Activated naive CD4-positive, alpha-beta T cell treated with anti-CD3 and anti-CD28 coated beads, Interleukin-2, amount 50 U/mL, for 24 hours (primary cell): ENCODE measurements around the gene AIFM1.

Source experiments
- H3K27ac Mint-ChIP-seq: one replicate; pipeline ENCODE4 v1.8.0; 2021; ENCODE audit warnings: mild to moderate bottlenecking, mixed read lengths
- H3K27me3 Mint-ChIP-seq: one replicate; pipeline ENCODE4 v1.8.0; 2021; ENCODE audit warnings: mixed read lengths
- H3K36me3 Mint-ChIP-seq: one replicate; pipeline ENCODE4 v1.8.0; 2021; ENCODE audit warnings: mixed read lengths
- H3K4me1 Mint-ChIP-seq: one replicate; pipeline ENCODE4 v1.8.0; 2021; ENCODE audit warnings: mixed read lengths
- H3K4me3 Mint-ChIP-seq: one replicate; pipeline ENCODE4 v1.8.0; 2021; ENCODE audit warnings: mild to moderate bottlenecking, mixed read lengths
- H3K9me3 Mint-ChIP-seq: one replicate; pipeline ENCODE4 v1.8.0; 2021; ENCODE audit warnings: mixed read lengths

Gene AIFM1

GRCh38 chrX:130145123-130145522 is 20.5 kb downstream of the AIFM1 start:
- Mint-ChIP-seq H3K9me3 (no peaks in the 10 kb centered on the region), H3K36me3 (peaks cover 10% of the 10 kb centered on the region), H3K27me3 (no peaks in the 10 kb centered on the region), H3K27ac (no peak overlapping the region), H3K4me1 (no peaks in the 10 kb centered on the region), H3K4me3 (no peak overlapping the region)

- H3K4me3 Mint-ChIP-seq, result no peak overlapping the region
- peaks cover 10% of the 10 kb centered on the region for H3K36me3 Mint-ChIP-seq
- H3K9me3 Mint-ChIP-seq, result no peaks in the 10 kb centered on the region
- H3K27me3 Mint-ChIP-seq, result no peaks in the 10 kb centered on the region
- H3K4me1 Mint-ChIP-seq, result no peaks in the 10 kb centered on the region
- no peak overlapping the region for H3K27ac Mint-ChIP-seq
Measured at GRCh38 chrX:130144509-130144908, 21.1 kb downstream of the AIFM1 start.

GRCh38 chrX:130139474-130140201 is 26.0 kb downstream of the AIFM1 start:
- H3K27me3 Mint-ChIP-seq, result no peaks in the 10 kb centered on the region
- no peaks in the 10 kb centered on the region for H3K9me3 Mint-ChIP-seq
- H3K27ac Mint-ChIP-seq, result no peak overlapping the region
- H3K4me1 Mint-ChIP-seq, result no peaks in the 10 kb centered on the region
- H3K36me3 Mint-ChIP-seq, result peaks cover 11% of the 10 kb centered on the region
- no peak overlapping the region for H3K4me3 Mint-ChIP-seq

GRCh38 chrX:130136961-130137360 is 28.7 kb downstream of the AIFM1 start:
- Mint-ChIP-seq H3K4me1 (no peaks in the 10 kb centered on the region), H3K36me3 (peaks cover 4% of the 10 kb centered on the region), H3K9me3 (no peaks in the 10 kb centered on the region), H3K4me3 (no peak overlapping the region), H3K27ac (no peak overlapping the region), H3K27me3 (no peaks in the 10 kb centered on the region)

GRCh38 chrX:130136496-130136895 is 29.1 kb downstream of the AIFM1 start:
- no peaks in the 10 kb centered on the region for H3K9me3 Mint-ChIP-seq
- H3K27ac Mint-ChIP-seq, result no peak overlapping the region
- no peaks in the 10 kb centered on the region for H3K27me3 Mint-ChIP-seq
- peaks cover 2% of the 10 kb centered on the region for H3K36me3 Mint-ChIP-seq
- H3K4me3 Mint-ChIP-seq, result no peak overlapping the region
- no peaks in the 10 kb centered on the region for H3K4me1 Mint-ChIP-seq

GRCh38 chrX:130130990-130131389 is 34.7 kb downstream of the AIFM1 start:
- H3K9me3 Mint-ChIP-seq, result no peaks in the 10 kb centered on the region
- no peak overlapping the region for H3K4me3 Mint-ChIP-seq
- peaks cover 2% of the 10 kb centered on the region for H3K36me3 Mint-ChIP-seq

GRCh38 chrX:130125091-130125874 is 40.4 kb downstream of the AIFM1 start:
- Mint-ChIP-seq H3K27ac (no peak overlapping the region), H3K4me3 (no peak overlapping the region), H3K27me3 (no peaks in the 10 kb centered on the region), H3K9me3 (no peaks in the 10 kb centered on the region), H3K36me3 (peaks cover 4% of the 10 kb centered on the region), H3K4me1 (peaks cover under 1% of the 10 kb centered on the region)

More at GRCh38 chrX:130130990-130131389, 34.7 kb downstream of the AIFM1 start:
- Mint-ChIP-seq H3K4me1 (no peaks in the 10 kb centered on the region), H3K27me3 (no peaks in the 10 kb centered on the region), H3K27ac (no peak overlapping the region)

- Mint-ChIP-seq H3K9me3 (no peaks in the 10 kb centered on the region), H3K4me3 (no peak overlapping the region), H3K27ac (no peak overlapping the region), H3K27me3 (no peaks in the 10 kb centered on the region), H3K36me3 (peaks cover 4% of the 10 kb centered on the region), H3K4me1 (peaks cover 4% of the 10 kb centered on the region)
Measured at GRCh38 chrX:130124577-130124976, 41.1 kb downstream of the AIFM1 start.

GRCh38 chrX:130121505-130121800 is 44.2 kb downstream of the AIFM1 start:
- H3K27ac Mint-ChIP-seq, result no peak overlapping the region
- H3K4me3 Mint-ChIP-seq, result peak overlapping the region; percentile 59

GRCh38 chrX:130120746-130121504 is 44.7 kb downstream of the AIFM1 start:
- peak overlapping the region; percentile 59 for H3K4me3 Mint-ChIP-seq
- no peak overlapping the region for H3K27ac Mint-ChIP-seq
- peaks cover 2% of the 10 kb centered on the region for H3K36me3 Mint-ChIP-seq
- H3K27me3 Mint-ChIP-seq, result no peaks in the 10 kb centered on the region
- no peaks in the 10 kb centered on the region for H3K9me3 Mint-ChIP-seq
- H3K4me1 Mint-ChIP-seq, result peaks cover 7% of the 10 kb centered on the region

More at GRCh38 chrX:130121505-130121800, 44.2 kb downstream of the AIFM1 start:
- Mint-ChIP-seq H3K4me1 (peaks cover 7% of the 10 kb centered on the region), H3K36me3 (peaks cover 2% of the 10 kb centered on the region), H3K27me3 (no peaks in the 10 kb centered on the region), H3K9me3 (no peaks in the 10 kb centered on the region)

- Mint-ChIP-seq H3K4me1 (peaks cover 7% of the 10 kb centered on the region), H3K27ac (no peak overlapping the region), H3K9me3 (no peaks in the 10 kb centered on the region), H3K27me3 (no peaks in the 10 kb centered on the region), H3K4me3 (peak overlapping the region; percentile 59), H3K36me3 (peaks cover 2% of the 10 kb centered on the region)
Measured at GRCh38 chrX:130120321-130120731, 45.3 kb downstream of the AIFM1 start.

- no peak overlapping the region for H3K4me3 Mint-ChIP-seq
- H3K36me3 Mint-ChIP-seq, result peaks cover 2% of the 10 kb centered on the region
- H3K27me3 Mint-ChIP-seq, result no peaks in the 10 kb centered on the region
- H3K9me3 Mint-ChIP-seq, result no peaks in the 10 kb centered on the region
- peaks cover 7% of the 10 kb centered on the region for H3K4me1 Mint-ChIP-seq
- no peak overlapping the region for H3K27ac Mint-ChIP-seq
Measured at GRCh38 chrX:130119312-130119898, 46.2 kb downstream of the AIFM1 start.

- Mint-ChIP-seq H3K4me1 (peaks cover 7% of the 10 kb centered on the region), H3K4me3 (no peak overlapping the region), H3K27ac (no peak overlapping the region), H3K27me3 (no peaks in the 10 kb centered on the region), H3K9me3 (no peaks in the 10 kb centered on the region), H3K36me3 (peaks cover 2% of the 10 kb centered on the region)
Measured at GRCh38 chrX:130118441-130119311, 47.0 kb downstream of the AIFM1 start.

- Mint-ChIP-seq H3K27me3 (no peaks in the 10 kb centered on the region), H3K27ac (no peak overlapping the region), H3K9me3 (no peaks in the 10 kb centered on the region), H3K36me3 (no peaks in the 10 kb centered on the region), H3K4me3 (no peak overlapping the region), H3K4me1 (peaks cover 7% of the 10 kb centered on the region)
Measured at GRCh38 chrX:130117166-130117565, 48.5 kb downstream of the AIFM1 start.
